SH-SY5Y (cell line): ENCODE measurements around the gene MMAB.

ENCODE experiments used
- GATA2 ChIP-seq: IDR thresholded peaks from 2 replicates; pipeline ENCODE4 v1.6.1; 2011; ENCODE audit warnings: mild to moderate bottlenecking, low read depth, low read length
- GATA3 ChIP-seq: IDR thresholded peaks from 2 replicates; pipeline ENCODE4 v1.6.1; 2011; ENCODE audit warnings: low read depth, mild to moderate bottlenecking, low read length, moderate library complexity

DNA sequence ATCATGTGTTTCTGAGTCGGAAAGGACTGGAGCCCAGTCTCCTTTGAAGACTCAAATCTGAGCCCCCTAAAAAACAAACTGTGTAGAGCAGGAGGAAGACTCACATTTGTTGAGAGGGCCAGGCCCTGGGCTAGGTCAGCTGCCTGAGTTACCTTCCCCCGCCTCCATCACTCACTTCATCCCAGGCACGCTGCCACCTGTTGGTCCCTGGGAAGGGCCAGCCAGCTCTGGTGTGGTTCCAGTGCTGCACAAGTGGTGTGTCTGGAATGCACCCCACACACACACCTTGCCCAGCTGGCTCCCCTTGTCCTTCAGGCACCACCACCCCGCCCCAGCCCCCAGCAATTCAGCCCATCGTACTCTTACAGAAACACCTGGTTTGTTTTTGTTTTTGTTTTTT, 9.3 kb upstream of the MMAB start:
- no peak for TF ChIP-seq GATA3
- TF ChIP-seq GATA2, result no peak
